ENCODE data around the gene MMEL1. TPM values are rescaled to one million over a fixed set of nuclear protein-coding genes. Genes with fewer than 3 reads are reported as not detected.

Gene MMEL1
- total RNA-seq, 1 donor from 2014 or later, result 1.4 TPM

DNA sequence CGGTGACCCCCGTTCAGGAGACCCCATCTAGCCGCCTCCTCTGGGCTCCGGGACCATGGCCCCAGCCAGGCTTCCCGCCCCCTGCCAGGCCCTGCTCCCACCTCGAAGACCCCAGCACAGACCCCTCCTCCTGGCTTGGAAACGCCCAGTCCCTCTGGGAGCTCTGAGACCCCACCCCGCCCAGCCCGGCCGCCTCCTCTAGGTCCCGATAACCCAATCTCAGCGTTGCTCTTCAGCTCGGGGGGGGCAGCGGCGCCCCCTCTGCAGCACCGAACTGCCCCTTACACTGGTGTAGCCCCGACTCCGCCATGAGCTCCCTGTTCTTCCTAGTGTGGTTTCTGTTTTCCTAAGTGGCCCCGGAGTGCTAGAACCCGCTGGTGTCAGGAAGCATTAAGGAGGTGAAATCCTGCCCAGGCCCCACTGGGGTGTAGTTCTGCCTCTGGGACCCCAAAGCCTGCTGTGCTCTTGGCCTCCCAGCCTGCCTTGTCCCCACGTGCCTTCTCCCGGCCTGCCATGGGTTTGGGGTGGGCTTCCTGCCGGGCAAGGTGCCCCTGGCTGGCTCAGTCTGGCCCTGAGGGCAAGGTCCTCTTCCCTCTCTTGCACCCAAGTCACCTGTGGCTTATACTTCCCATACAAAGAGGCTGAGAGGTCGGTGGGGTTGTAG, 10.7 kb upstream of the MMEL1 start:
- no peak for DNase-seq (ENCODE audit: low read depth in 2 of 2)

DNA sequence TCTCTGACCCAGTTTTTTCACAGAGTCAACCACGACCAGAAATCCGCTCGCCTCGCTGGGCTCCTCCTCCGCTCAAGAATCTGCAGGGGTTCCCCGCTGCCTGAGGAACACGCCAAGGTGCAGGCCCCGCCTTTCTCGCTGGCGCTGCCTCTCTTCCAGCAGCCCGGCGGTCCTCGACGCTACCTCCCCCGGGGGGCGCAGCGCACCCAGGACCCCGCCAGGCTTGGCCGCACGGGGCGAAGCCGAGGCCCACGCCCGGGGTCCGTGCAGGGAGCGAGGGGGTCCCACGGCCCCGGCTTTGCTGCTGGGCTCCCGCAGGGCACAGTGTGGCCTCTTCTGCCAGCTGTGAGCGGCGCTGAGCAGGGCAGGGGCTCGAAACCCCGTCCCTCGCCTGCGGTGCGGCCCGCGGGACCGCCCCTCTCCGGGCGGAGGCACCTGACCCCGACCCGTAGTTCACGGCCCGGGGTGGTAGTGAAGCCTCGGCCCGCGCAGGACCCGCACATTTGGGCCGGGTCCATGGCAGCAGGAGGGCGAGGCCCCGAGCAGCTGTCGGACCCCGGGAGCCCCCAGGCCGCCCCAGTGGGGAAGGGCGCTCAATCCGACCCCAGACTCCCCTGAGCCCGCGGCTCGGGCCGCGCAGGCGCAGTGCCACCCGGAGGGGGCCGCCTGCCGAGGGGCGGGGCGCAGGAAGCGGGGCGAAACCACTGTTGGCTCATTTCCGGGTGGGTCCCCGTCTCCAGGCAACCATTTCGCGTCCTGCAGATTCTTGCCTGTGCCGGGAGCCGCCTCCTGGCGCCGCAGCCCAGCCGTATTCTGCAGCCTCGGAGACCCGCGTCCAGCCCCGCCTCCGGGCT, 10.0 kb upstream of the MMEL1 start:
- peak; percentile 92 to 95 for DNase-seq (ENCODE audit: low read depth in 2 of 2)

DNA sequence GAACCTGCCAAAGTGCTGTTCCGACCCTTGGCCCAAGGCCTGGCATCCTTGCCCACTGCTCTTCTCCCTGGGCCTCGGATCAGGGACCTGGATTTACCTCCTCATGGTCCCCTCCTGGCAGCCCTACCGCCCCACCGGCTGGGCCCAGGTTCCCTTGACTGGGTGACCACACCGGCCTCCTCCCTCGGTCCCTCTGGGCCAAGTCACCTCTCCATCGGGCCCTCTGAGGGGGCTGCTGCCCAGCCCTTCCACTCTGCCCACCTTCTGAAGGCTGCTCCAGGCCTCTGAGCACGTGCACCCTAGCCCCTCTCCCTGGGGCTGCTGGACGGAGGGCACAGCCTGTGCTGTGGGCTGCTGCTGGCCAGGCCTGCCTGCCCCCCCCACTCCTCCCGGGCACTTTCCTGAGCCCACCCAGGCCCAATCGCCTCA, 9.3 kb upstream of the MMEL1 start:
- peak in 1 of 2 donors; percentile 23 for DNase-seq (ENCODE audit: low read depth in 2 of 2)

DNA sequence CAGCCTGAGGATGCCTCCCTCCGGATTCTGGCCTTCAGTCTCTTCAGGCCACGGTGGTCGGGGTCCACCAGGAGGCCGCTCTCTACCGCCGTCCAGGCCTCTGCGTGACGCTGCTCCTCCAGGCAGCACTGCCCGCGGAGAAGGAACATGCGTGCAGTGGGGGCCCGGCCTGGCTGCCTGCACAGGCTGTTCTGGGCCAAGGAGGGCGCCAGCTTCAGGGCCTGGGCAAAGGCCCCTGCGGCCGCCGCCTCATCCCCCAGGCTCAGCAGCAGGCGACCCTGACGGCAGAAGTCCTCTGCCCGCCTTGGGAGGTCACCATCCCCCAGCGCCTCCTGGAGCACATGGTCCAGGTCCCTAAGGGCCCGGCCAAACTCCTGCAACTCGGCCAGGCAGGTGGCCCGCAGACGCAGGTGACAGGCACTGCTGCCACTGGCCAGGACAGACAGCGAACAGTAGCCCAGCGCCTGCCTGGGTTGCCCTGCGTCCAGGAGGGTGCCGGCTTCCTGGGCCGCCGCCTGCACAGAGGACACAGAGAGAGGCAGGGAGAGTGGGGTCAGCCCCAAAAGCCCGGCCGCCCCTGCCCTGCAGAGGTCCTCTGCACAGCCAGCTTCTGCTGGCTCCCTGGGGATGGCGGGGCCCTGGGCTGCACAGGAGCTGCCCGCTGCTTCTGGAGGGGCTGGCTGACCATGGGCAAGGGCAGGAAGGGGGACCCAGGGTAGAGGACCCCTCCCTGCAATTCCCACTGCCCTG, 8.7 kb upstream of the MMEL1 start:
- DNase-seq (ENCODE audit: low read depth in 2 of 2), result no peak

DNA sequence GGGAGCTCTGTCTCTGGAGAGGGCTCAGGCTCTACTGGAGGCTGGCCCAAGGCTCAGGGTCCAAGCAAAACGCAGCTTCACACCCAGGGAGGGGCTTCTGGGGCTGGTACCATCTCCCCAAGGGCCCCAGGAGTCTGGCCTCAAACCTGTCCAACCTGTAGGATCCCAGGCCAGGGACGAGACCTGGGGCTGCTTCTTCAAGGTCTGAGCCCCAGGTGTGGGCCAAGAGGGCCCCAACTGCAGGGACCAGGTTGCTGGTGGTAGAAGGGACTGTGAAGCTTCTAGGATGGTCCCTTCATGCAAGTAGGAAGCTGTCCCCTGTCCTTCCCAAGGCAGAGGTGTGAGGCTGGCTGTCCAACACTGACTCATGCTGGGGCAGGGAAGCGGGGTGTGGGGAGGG, 7.8 kb upstream of the MMEL1 start:
- DNase-seq (ENCODE audit: low read depth in 2 of 2), result no peak

DNA sequence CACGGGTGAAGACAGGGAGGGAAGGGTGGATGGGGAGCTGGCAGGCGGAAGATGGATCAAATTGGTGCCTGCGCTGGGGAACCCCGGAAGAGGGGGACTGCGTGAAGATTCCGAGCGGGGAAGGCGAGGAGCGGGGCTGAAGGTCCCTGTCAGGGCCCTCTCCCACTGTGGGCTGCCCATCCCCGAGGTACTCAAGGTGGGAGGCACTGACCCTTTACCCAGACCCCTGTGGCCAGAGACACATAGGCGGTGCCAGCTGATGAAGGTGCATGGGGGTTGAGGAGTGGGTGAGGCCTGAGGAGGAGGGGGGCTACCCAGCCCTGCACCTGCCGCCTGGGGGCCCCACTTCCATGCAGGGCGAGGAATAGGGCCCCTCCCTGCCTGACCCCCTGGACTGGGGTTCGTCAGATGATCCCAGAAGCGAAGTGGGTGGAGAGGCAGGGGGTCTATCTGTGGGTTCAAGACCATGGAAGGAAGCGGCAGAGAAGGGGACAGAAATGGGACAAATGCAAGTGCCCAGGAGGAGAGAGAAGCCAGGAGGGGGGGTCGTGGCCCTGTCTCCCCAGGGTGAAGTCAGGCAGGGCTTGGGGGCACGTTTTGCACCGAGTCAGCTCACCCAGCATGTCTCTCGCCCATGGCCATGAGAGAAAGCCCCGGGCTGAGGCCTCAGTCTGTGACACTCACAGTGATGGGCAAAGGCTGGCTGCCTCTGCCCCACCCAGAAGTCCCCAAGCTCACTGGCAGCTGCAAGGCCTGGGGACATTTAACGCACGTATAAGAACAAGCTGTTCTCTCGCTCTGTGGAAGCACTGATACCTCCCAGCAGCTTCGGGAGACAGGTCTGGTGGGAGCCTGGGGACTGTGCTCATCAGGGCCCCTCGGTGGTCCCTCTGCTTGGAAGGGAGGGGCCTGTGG, 7.0 kb upstream of the MMEL1 start:
- DNase-seq (ENCODE audit: low read depth in 2 of 2), result no peak

DNA sequence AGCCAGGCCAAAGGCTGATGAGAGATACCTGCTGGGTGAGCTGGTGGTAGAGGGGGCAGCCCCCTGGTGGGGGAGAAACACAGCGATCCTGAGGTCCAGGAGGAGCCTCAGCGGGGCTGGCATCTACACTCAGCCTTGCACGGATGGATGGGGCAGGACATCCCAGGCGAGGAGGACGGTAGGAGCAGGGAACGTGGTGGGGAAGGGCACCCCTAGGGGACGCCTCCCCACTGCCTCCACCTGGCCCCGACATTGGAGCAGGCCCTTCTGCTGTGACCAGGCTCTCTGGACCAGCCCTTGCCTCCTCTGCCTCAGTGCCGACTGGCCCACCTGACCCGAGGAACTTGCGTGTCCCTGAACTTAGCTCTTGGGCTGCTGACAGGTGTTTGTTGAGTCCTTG, 6.4 kb upstream of the MMEL1 start:
- no peak for DNase-seq (ENCODE audit: low read depth in 2 of 2)

DNA sequence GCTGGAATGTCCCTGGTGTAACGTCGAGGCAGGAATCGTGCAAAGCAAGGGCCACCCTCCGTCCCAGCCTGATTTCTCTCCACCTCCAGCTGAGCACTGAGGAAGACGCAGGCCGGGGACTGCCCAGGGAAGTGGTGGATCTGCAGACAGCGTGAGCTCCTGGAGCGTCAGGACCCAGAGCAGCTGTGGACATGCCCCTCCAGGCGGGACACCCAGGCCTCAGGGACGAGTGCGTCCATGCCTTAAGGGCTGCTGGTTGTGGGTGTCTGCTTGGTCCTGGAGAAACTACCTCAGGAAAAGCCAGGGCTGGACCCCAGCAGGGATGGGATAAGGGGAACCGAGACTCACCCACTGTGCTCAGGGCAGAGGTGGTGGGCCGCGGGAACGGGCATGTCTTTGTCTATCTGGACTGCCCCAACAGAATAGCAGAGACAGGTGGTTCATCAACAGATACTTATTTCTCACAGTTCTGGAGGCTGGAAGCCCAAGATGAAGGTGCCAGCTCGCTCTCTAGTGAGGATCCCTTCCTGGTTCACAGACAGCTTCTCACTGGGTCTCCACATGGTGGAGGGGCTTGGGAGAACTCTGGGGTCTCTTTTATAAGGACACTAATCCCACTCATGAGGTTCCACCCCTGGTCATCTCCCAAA, 5.8 kb upstream of the MMEL1 start:
- no peak for DNase-seq (ENCODE audit: low read depth in 2 of 2)

DNA sequence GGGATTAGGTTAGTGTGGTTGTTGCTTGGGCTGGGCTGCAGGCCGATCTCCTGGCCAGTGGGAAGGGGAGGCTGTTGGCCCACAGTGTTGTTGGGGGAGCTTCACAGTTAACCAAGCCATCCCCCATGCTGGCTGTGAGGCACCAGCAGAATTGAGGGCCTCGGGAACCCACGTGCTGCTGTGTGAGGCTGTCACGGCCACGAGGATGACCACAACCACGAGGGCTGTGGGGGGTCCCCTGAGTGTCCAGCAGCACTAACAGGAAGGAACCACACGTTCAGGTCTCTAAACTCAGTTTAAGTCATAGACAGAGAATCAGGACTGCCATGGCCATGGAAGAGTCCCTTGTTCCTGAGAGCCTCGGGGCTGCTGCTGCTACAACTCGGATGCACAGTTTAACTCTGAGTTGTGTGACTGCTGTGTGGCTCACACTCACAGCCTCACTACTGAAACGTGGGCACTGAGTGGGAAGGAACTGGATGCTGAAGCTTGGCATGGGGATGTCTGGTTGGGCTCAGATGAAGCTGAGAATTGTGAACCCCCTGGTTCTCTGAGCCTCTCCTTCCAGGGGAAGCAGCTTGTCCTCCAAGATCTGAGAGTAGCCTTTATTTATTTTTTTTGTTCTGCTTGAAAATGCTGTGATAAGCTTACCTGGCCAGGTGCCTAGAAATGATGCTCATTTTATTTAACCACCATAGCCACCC, 4.8 kb upstream of the MMEL1 start:
- DNase-seq (ENCODE audit: low read depth in 2 of 2), result no peak

DNA sequence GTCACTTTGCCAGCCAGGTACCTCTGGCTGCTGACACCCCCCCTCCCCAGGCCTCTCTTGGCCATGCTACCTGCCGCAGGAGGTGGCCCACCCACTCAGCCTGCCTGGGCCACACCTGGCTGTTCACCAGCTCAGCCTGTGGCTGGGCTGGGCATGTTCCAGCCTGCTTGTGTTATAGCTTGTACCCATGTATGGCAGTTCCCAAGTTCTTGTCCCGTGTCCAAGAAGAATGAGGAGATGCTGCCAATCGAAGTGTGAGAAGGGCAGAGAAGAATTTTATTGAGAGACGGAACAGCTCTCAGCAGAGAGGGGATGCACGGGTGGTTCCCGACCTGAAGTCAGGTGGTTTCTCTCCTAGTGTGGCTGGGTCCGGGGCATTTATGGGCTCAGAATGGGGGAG, 3.9 kb upstream of the MMEL1 start:
- DNase-seq (ENCODE audit: low read depth in 2 of 2), result no peak

DNA sequence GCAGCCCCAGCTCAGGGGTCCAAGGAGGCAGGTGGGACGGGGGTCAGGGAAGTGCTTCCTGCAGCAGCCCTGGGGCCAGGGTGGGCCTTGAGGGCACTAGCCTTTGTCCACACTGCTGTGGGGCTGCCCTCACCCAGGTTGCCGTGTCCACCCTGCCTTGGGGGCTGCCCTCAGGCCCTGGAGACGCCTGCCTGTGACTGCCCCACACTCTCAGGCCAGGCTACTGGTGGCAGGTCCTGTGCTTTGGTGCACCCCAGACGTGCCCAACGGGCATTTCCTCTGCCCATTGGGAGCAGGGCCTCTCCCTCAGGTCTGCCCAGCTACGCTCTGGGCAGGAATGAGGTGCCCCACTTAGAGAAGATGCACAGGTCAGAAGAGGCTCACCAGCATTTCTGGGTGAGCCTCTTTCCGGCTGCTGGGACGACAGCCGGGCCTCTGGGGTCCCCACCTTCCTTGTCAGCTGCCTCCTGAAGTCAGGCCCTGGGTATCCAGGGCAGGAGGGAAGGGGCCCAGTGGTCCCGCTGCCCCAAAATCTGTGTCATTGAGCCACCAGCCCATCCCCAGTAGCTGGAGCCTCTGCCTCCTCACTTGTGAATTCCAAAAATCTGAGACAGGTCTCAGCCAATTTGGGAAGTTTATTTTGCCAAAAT, 2.7 kb upstream of the MMEL1 start:
- DNase-seq (ENCODE audit: low read depth in 2 of 2), result no peak

DNA sequence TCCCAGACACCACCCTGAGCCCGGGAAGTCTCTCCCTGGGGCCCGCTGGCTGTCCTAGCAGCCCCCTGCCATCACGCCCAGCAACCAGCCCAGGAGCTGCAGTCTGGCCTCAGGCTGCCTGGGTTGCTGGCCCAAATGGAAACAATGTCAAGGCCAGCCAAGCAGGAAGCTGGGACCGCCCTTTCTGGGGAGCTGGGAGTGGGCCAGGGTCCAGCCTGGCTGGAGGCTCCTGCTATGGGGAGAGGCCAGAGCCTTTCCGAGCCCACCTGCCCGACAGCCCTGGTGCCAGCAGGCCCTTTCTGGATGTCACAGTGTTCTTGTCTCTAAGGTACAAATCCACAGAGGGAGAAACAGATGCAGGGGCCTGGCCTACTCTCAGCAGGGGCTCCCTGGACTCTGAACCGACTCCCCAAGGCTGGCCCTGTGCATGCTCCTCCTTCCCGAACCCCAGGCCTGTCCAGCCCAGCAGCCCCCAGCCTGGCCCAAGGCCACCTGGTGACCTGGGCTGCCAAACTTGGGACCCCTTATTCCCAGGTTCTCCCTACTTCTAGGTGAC, 1.2 kb upstream of the MMEL1 start:
- DNase-seq (ENCODE audit: low read depth in 2 of 2), result peak in 1 of 2 donors; percentile 55

DNA sequence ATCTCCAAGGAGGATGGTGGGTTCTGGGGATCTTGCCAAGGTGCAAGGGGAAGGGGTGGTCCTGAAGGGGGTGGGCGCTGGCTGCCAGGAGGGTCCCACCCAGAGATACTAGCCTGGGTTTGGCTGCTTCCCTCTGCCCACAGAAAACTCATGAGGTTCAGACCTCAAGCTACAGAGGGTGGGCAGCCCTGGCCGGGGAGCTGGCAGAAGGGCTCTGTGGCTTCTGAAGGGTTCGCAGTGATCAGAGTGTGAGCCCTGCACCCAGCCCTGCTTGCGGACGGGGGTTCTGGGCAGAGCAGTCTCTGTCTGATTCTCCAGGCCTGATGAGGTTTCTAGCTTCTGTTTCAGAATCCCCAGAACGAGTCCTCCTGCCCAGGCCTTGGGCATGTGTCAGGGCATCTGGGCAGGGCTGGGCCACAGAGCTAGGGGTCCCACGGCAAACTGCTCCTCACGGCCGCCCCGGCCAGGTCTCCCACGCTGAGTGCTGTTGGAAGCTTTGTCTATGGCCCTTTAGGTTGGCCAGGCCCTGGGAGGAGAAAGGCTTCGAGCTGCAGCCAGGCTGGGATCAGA, 635 bp upstream of the MMEL1 start:
- no peak for DNase-seq (ENCODE audit: low read depth in 2 of 2)

DNA sequence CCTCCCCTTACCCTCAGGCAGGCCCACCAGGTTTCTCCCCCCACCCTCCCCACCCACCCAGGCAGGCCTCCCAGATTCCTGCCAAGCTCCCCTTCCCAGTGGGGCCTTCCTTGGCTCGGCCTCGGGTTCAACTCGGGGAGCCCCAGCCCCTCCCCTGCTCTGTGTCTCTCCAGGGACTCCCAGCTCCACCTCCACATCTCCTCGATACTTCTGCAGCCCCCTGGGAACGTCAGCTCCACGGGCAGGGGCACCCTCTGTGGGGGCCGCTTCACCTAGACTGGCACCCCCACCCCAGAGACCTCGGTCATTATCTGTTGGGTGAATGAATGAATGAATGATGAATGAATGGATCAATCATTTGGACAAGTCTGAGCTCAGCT, 775 bp downstream of the MMEL1 start:
- no peak for DNase-seq (ENCODE audit: low read depth in 2 of 2)

DNA sequence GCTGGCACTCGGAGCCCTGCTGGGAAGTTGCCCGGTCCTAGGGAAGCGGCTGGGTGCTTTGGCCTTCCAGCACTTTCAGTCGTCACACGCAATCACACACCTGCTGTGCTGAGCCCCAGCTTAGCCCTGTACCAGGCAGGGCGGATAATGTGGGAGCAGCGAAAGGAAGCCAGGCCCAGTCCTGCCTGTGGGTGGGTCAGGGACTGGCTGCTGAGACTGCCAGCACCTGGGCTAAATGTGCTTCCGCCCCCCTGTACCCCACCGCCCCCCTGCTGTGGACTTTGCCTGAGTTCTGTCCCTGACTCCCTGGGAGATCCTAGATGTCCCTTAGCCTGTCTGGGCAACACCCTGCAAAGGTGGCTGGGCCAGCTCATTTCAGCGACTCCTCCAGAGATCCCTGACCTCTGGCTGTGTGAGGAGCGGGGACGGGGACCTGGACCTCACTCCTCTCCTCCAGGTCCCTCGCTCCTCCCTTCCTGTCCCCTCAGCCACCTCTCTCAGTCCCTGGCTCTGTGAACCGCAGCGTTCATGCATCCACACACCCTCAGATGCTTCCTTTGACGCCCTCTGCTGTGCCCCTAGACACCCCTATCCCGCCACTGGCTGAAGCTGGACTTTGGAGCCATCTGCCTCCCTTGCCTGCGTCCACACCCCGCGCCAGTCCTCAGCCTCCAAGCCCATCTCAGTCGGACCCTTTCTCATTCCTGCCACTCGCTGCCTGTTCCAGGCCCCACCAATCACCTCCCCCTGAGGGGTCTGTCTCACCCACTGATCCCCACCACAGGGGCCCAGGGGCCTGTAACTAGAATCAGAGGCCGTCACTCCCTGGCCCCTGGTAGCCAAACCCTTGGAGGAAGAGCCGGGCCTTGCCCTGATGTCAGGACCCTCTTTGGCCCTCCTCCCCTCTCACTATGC, 1.4 kb downstream of the MMEL1 start:
- DNase-seq (ENCODE audit: low read depth in 2 of 2), result no peak

DNA sequence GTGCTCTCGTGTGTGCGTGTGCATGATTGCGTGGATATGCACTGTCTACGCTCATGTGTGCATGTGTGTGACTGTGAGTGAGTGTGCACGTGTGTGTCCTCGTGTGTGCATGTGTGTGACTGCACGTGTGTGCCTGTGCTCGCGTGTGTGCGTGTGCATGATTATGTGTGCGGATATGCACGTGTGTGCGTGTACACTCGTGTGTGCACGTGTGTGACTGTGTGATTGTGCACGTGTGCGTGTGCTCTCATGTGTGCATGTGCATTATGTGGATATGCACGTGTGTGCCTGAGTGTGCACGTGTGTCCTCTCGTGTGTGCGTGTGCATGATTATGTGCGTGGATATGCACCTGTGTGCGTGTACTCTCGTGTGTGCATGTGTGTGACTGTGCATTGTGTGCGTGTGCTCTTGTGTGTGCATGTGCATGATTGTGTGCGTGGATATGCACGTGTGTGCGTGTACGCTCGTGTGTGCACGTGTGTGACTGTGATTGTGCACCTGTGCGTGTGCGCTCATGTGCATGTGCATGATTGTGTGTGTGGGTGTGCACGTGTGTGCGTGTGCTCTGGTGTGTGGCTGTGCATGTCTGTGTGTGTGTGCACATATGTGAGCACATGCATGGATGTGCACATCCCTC, 2.2 kb downstream of the MMEL1 start:
- no peak for DNase-seq (ENCODE audit: low read depth in 2 of 2)

Data from lung microvascular endothelial cell (primary cell).